HCEC 1CT (cell line): ENCODE data around the gene ZNF630.
"Not testable (repeated sequence)": the region's sequence is repeated elsewhere in the genome, so short reads cannot be mapped to it uniquely, and the experiment has no call there.

Experiments used
- DNase-seq: peaks from one replicate; pipeline ENCODE4 v3.0.0-alpha.2; 2017

Gene ZNF630

DNA sequence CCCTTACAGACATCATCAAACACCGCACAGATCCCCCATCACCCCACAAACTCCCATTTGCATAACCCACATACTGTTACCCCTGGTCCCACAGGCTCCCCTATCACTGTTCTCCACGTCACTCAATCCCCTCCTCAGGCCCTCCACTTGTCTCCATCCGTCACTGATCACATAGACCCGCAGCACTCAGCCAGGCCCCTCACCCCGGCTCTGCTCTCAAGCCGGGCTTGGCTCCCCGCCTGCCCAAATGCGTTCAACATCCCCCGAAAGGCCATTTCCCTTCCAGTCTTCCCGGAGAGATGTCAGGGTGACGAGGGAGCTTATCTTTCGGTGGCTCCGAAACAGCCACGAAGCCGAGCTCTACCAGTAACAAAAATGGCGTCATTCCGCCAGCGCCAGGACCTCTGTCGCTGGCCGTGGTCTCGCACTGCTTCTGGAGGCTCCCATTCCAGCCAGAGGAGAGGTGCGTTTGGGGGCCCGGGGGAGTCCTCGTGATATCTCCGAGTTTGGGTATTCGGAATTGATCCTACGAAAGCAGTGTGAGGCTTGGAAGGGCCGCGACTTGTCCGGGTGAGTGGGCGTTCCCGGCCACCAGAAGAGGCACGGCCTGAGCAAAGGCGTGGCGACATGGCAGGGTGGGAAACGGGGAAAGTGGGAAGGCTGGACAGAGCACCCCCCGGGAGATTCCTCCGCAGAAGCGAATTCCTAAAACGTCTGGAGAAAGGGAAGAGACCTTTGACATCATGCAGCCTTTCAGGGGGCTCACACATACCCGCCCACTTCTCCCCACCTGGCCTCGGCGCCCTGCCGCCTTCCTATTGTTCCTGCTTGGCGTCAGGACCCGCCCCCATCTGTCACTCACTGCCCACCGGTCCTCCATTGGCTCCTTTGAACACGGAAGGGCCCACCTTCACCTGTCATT lies at the start of gene ZNF630:
Gene ZNF630 (minus strand): TSS at position 577 of the 922 bp plus-strand sequence. CDS start 4,754 bp downstream, outside the sequence.
- DNase-seq, result no peak

DNA sequence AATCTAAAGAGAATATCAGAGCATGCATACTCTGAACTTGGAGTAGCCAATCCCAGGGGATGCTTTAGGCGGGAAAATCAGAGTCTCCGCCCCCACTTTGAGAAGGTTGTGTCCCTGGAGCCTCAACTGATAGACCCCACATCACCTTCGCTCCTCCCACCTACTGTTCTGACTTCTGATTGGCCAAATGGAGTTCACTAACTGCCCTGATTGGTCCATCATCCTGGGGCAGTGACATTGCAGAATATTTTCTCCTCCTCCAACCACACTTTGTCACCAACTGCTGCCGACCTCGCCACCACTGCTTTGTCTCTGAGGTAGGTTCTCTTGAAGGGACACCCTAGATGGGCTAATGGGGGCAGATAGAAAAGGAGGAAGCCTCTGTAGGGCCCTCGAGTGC lies 36.3 kb upstream of the ZNF630 start:
- DNase-seq, result no peak

DNA sequence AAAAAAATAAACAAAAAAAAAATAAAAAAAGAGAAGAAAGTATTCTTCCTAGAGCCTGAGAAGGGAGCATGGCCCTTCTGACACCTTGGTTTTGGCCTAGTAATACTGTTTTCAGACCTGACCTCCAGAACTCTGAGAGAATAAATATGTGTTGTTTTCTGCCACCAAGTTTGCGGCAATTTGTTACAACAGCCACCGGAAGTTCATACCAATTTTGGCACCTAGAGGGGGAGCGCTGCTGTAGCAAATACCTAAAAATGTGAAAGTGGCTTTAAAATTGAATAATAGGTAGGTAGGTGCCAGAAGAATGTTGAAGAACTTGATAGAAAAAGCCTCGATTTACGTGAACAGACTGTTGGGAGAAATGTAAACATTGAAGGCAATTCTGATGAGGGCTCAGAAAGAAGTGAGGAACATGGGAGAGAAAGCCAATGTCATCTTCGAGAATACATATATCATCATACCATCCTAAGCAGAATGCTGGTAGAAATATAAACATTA lies 31.5 kb upstream of the ZNF630 start:
- DNase-seq, result no peak

DNA sequence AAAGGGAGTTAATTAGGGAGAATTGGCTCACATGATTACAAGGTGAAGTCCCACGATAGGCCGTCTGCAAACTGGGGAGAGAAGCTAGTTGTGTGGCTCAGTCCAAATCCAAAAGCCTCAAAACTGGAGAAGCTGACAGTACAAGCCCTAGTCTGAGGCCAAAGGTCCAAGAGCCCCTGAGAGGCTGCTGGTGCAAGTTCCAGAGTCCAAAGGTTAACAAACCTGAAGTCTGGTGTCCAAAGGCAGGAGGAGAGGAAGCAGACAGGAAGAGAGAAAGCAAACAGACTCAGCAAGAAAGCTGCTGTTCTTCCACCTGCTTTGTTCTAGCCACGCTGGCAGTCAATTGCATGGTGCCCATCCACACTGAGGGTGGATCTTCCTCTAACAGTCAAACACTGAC lies 30.0 kb upstream of the ZNF630 start:
- no peak for DNase-seq

DNA sequence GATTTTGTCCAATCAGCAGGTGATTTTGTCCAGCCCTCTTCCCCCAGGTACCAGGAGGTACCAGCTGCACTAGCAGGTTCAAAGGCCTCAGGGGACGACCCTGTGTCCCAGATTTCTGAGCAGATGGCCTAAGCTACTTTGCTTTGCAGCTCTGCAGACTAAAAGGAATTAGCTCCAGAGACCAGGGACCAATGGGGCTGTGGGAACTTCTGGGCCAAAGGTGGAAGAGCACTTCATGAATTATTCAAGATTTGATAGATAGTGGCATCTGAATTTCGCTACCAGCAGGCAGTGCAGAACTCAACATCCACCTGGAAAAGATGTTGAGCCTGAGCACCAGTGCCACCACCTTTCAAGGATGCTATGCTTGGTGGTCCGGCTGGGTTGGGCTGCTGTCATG lies 21.1 kb upstream of the ZNF630 start:
- DNase-seq, result not testable (repeated sequence)

DNA sequence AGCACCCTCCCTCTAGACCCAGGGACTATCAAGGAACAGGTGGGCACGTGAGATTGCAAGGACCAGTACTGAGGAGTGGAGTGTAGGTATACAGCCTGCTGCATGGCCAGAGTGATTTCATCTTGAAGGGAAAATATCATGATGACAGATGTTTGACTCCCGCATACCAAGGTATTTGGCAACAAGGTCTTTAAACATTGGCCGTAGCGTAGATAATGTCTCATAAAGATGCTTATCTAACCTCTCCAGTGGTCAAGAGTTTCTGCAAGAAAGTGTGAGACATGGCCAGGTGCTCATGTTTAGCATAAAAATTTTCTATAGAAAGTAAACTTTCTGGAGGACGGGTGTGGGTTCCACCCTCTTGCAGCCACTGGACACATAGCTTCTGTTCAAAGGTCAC lies 18.7 kb upstream of the ZNF630 start:
- no peak for DNase-seq

DNA sequence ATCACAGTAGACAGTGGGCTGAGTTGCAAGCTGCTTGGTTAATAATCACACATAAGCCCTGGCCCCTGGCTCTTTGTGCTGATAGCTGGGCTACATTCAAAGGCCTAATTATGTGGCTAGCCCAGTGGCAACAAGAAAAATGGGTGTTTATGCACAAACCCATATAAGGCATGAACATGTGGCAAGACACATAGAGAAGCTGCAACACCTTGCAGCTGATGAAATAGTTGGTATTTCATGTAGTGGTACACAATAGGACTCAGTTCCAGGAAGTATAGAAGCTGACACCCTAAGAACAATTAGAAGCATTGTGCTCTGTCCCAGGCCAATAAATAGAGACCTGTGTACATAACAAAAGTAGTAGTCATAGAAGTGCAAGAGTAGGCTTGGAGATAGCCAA lies 14.6 kb upstream of the ZNF630 start:
- DNase-seq, result no peak

DNA sequence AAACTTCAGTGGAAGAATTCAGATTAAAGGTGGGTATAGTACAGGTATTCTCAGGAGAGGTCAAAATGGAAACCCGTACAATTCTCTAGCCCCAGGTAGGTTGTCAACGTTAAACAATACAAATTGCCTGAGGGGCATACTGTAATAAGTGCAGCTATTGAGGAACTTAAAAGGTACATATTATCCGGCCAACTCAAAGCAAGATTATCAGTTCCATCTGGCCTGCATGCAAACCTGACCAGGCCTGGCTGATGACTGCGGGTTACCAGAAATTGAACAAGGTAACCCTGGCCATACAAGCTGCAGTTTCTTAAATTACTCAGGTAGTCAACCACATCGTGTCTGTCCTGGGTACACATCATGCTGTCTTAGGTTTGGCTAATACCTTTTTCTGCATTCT lies 12.3 kb upstream of the ZNF630 start:
- no peak for DNase-seq

DNA sequence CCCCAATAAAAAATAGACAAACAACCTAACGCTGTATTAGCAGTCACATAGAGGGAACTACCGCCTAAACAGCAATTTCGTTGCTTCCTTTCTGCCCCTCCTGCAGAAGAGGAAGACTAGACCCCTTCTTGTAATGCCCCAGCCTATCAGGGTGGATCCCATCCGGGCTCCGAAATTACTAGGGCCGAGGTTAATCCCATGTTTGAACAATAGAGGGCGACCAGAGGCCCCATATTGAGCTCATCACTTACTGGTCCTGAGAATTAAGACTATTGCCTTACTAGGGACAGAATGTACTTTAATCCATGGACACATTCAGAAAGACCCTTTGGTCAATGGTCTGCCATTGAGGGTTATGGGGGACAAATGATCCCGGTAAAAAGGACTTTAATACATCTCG lies 11.8 kb upstream of the ZNF630 start:
- DNase-seq, result peak; percentile 26

DNA sequence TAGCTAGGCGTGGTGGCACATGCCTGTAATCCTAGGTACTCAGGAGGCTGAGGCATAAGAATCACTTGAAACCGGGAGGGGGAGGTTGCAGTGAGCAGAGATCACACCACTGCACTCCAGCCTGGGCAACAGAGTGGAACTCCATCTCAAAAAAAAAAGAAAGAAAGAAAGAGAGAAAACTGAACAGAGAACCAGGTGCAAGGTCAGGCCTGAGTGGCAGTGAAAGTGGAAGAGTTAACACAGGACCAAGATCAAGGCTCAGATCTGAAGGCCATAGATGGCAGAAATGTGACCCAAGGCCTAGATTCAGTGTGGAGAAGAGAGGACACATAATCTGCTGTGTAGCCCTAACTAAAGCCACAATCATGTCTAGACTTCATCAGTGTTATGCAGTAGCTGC lies 4.9 kb upstream of the ZNF630 start:
- DNase-seq, result no peak

DNA sequence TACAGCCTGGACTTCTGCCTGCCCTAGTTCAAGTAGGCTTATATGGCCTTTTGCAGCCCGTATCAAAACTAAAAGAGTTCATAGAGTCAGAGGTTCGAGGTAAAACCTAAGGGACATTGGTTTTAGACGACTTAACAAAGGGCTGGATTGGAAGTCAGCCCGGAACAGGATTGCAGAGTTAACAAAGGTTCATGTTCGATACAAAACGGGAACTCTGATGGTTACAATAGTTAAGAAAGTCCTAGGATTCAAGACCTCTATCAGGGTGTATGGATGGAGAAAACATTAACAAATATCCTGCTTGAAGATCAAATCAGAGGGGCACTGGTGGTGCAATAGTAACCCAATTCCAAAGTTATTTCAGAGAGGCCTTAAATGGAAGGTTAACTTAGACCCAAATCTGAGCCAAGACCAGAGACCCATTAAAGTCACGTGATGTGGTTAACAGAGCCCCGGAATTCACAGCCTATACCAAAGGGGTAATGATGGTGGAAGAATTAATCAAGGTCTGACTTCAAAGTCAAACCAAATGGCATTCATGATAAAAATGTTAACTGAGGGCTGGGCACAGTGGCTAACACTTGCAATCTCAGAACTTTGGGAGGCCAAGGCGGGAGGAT lies 656 bp upstream of the ZNF630 start:
- DNase-seq, result no peak

DNA sequence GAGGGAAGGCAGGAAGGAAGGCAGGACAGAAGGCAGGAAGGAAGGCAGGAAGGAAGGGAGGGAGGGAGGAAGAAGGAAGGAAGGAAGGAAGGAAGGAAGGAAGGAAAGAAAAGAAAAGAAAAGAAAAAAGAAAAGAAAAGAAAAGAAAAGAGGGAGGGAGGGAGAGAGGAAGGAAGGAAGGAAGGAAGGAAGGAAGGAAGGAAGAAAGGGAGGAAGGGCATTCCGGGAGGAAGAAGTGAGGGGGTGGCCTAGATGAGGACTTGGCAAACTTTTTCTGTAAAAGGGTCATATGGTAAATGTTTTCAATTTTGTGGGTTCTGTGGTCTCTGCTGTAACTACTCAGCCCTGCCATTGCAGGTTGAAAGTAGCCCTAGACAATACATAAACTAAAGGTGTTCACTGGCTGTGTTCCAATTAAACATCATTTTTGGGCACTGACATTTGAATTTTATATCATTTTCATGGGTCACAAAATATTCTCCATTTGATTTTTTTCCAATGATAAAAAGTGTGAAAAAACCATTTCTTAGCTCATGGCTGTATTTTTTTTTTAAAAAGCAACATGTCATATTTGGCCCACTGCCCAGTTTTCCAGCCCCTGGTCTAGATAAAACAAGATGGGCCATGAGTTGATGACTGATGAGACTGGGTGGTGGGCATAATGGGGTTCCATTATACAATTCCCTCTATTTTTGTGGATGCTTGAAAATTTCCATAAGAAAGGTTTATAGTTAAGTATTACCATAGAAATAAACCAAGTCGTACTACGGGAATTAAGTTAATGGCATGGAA lies 3.1 kb downstream of the ZNF630 start:
- DNase-seq, result no peak

DNA sequence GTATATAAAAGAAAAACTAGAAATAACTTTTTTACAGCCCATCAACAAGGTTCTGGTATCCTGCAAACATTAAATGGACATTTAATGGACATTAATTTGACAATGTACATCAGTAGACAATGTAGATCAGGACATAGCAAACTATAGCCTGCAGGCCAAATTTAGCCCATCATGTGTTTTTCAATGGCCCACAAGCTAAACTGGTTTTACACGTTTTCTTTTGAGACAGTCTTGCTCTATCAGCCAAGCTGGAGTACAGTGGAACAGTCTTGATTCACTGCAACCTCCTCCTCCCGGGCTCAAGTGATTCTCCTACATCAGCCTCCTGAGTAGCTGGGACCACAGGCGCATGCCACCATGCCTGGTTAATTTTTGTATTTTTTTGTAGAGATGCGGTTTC lies 7.2 kb downstream of the ZNF630 start:
- no peak for DNase-seq

DNA sequence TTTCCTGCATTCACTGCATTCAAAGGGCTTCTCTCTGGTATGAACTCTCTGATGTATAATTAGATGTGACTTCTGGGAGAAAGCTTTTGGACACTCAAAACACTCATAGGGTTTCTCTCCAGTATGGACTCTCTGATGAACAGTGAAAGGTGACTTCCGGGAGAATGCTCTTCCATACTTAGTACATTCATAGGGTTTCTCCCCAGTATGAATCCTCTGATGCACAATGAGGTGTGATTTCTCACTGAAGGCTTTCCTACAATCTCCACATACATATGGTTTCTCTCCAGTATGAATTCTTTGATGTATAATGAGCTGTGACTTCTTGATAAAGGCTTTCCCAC lies 12.2 kb downstream of the ZNF630 start:
- no peak for DNase-seq

DNA sequence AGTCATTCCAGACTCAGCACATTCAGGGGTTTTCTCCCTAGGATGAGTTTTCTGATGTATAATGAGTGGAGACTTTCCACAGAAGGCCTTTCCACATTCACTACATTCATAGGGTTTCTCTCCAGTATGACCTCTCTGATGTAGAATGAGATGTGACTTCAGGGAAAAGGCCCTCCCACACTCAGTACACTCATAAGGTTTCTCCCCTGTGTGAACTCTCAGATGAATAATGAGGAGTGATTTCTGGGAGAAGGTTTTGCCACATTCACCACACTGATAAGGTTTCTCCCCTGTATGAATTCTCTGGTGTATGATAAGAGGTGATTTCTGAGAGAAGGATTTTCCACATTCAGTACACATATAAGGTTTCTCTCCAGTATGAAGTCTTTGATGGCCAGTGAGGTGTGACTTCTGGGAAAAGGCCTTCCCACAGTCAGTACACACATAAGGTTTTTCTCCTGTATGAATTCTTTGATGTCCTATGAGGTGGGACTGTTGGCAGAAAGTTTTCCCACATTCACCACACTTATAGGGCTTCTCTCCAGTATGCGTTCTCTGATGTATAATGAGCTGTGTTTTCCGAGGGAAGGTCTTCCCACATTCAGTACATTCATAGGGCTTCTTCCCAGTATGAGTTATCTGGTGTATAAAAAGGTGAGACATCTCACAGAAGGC lies 12.7 kb downstream of the ZNF630 start:
- no peak for DNase-seq

DNA sequence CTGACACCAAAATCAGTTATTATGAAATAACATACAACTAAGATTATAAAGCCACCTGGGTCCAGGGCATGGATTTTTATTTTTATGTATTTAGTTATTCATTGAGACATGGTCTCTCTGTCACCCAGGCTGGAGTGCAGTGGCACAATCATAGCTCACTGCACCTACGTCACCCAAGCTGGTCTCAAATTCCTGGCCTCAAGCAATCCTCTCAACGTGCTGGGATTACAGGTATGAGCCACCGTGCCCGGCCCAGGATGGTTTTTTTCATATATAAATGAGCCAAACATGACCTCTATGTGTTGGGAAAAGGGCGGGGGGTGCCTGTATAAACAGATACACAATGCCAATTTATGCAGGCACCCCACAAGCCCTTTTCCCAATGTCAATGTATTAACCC lies 24.6 kb downstream of the ZNF630 start:
- no peak for DNase-seq

DNA sequence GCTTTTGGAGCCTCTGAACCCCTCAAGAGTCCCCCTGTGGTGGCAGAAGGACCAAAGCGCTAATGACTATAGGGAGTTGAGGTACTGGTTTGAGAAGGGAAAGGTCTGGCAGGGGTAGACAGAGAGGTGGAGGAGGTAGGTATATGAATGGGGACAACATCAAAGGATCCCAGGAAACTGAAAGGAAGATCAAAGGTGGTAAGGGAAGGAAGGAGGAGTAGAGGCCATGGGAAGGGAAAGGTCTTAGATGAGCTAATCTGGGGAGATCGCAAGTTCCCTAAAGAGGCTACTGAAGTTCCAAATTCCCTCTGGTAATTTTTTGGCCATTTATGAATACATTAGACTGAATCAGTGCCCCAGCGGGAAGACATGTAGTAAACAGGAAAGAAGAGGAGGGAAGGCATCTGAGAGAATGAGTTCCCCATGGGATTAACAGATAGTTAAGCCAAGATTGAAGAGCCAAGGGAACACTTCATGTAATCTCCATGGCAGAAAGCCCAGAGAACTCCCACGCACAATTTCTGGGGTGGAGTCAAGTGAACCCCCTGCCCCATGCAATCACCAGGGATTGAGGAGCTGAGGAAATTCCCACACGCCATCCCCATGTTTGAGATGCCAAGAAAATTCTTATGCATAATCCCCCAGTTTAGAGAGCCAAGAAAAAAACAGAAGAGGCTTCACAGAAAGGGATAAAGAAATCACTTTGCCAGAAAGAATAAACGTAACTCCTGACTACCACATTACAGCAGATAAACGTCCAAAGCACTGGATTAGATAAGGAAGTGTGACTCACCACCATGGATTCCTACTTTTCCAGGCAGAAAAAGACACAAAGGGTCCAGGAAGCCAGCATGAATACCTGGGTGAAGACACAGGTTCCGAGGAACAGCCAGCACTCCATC lies 25.8 kb downstream of the ZNF630 start:
- DNase-seq, result no peak

DNA sequence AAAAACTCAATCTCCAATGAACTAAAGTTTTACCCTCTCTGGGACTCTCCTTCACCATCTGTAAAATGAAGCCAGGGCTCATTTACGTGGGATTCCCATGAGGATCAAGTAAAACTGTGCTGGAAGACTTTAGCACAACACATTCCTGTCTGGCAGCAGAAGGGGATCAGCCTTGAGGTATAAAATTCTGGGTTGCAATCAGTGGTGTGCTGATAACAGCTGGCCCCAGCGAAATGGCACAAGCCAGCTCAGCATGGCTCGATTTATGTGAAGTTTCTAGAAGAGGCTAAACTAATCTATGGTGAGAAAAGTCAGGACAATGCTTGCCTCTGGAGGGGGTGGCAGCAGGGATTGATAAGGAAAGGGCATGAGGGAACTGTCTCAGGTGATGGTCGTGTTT lies 28.4 kb downstream of the ZNF630 start:
- DNase-seq, result no peak

DNA sequence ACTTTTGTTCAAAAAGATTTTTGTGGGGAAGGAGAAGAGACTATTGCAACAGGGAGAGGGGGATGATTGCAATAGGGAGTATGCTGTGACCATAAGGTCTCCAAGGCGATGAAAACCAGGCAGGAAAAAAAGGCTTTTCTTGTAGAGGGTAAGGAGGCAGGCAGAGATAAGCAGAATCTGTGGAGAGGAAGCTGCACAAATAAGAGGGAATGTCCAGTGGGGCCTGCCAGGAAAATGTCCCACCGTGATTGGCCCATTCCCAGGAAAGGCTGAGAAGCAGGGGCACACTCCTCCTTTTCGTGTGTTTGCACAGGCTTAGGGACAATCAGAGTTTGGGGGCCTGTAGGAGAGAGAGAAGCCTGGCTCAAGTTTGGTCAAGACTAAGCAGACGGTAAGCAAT lies 35.5 kb downstream of the ZNF630 start:
- no peak for DNase-seq

DNA sequence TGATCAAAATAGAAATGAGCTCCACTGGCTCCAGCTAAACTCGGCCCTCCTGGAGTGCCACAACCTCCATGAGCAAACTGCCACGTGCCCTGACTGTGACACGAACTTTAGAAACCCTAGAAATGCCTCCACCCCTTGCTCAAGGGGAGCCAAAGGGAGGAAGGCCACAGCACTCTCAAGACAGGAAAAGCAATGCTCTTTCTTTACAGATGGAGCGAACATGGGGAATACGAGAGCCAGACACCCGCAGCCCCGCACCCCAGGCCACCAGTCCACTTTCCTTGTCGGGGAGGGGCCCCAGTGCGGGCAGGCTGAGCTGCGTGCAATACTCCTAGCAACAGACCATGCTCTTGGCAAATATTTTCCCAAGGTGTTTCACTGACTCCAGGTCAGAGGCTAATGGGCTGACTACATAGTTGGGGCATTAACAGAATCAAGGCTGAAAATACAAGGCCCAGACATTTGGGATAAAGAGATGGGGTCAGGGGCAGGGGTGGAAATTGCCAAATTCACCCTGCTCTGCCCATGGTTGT lies 40.7 kb downstream of the ZNF630 start:
- DNase-seq, result not testable (repeated sequence)

DNA sequence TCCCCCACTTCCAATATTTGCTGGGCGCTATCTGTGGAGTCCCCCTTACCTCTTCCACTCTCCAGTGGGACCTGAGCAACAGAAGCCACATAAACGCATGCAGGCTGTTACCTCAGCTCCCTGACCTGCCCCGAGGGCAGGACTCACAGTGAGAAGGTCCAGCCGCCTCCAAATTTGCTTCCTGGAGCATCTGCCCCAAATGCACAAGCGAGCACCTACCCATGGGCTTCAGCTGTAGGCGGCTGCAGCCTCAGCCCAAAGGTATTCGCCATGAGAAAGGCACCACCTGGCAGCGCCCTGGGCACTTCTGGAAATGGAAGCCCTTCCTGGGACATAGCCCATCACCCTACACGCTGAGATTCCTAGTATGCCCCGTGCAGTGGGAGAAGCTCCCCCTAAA lies 41.2 kb downstream of the ZNF630 start:
- DNase-seq, result no peak

DNA sequence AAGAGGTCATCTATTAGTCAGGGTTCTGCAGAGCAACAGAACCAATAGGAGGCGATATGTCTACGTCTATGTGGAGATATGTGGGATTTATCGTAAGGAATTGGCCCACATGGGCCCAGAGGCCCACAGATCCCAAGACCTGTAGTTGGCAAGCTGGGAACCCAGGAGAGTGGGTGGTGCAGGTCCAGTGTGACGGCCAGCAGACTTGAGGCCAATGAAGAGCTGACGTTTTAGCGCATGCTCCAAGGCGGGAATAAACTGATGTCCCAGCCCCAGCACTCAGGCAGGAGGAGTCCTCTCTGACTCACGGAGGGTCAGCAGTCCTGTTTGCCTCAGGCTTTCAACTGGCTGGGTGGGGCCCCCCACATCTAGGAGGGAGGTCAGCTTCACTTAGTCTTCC lies 43.3 kb downstream of the ZNF630 start:
- no peak for DNase-seq
